Measurements from ENCODE around the gene MLC1.

The MLC1 gene

GRCh38 chr22:50058061-50058905 is 26.9 kb downstream of the MLC1 start, which contains the start of gene TTLL8:
Gene TTLL8 (minus strand): TSS chr22:50058298.
- no peak for DNase-seq (ENCODE audit: low read depth in 2 of 2)

GRCh38 chr22:50057278-50058060 is 27.8 kb downstream of the MLC1 start:
- DNase-seq (ENCODE audit: low read depth in 2 of 2): no peak

GRCh38 chr22:50056214-50056972 is 28.8 kb downstream of the MLC1 start:
- DNase-seq (ENCODE audit: low read depth in 2 of 2): no peak

DNA sequence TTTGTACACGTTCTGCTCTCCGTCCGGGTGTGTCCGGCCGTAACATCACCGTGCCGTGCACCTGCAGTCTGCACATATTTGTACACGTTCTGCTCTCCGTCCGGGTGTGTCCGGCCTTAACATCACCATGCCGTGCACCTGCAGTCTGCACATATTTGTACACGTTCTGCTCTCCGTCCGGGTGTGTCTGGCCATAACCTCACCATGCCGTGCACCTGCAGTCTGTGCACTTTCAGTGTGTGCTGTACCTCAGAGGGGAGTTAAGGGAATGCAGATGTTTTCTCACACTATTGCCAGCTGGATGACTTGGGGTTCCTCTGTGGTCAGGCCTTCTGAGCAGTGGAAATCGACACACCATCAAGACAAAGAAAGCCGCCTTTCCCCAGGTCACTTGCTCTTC is 31.4 kb downstream of the MLC1 start:
- no peak for DNase-seq (ENCODE audit: low read depth in 2 of 2)

DNA sequence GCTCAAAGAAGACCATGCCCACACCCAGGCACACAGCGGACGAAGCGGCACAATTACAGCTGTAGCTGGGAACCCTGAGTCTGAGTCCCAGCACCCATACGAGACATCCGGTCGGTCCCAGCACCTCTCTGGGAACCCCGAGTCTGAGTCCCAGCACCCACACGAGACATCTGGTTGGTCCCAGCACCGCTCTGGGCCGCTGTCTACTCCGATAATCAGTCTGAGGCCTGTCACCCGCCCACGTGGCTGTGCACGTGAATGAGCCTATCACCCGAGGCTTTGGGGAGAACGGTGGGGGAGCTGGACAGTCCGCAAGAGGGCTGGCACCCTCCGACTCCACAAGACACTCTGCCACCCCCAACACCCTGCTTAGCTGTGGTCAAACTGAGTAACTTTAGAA is 33.3 kb downstream of the MLC1 start:
- no peak for DNase-seq (ENCODE audit: low read depth in 2 of 2)

GRCh38 chr22:50049299-50050195 is 35.7 kb downstream of the MLC1 start:
- DNase-seq (ENCODE audit: low read depth in 2 of 2): no peak

DNA sequence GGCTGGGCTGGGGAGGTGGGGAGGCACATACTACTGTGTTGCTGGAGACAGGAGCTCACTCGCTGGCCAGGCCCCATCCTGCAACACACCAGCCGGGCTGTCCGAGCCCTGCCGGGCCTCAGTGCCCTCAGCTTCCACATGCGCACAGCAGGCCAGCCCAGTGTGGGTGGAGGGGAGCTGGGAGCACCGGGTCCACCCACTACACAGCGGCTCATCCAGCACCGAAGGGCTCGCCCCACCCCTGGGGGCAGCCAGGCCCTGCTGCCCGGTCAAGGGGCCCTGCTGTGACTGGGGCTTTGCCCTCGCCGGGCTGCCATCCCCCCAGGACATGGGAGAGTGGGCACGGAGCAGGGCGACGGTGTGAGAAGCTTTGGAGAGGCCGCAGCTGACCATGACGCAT is 36.4 kb downstream of the MLC1 start:
- no peak for DNase-seq (ENCODE audit: low read depth in 2 of 2)

GRCh38 chr22:50048061-50048765 is 37.0 kb downstream of the MLC1 start:
- no peak for DNase-seq (ENCODE audit: low read depth in 2 of 2)

DNA sequence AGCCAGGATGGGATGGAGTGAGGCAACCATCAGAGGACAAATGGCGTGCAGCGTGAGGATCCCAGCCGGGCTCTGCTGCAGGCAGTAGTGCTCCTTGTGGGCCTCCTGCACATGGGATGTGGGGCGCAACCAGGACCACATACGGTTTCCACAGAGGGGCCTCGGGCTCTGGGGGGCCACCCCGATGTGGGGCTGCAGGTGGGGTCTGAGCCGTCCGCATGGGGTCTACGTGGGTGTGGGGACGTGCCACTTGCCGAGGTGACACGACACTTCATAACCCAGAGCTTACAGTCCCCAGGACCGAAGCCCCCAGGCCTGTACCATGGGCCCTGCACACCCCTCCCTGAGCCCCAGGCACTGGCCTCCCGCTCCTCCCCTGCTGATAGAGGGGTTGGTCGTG is 37.9 kb downstream of the MLC1 start:
- DNase-seq (ENCODE audit: low read depth in 2 of 2): no peak

DNA sequence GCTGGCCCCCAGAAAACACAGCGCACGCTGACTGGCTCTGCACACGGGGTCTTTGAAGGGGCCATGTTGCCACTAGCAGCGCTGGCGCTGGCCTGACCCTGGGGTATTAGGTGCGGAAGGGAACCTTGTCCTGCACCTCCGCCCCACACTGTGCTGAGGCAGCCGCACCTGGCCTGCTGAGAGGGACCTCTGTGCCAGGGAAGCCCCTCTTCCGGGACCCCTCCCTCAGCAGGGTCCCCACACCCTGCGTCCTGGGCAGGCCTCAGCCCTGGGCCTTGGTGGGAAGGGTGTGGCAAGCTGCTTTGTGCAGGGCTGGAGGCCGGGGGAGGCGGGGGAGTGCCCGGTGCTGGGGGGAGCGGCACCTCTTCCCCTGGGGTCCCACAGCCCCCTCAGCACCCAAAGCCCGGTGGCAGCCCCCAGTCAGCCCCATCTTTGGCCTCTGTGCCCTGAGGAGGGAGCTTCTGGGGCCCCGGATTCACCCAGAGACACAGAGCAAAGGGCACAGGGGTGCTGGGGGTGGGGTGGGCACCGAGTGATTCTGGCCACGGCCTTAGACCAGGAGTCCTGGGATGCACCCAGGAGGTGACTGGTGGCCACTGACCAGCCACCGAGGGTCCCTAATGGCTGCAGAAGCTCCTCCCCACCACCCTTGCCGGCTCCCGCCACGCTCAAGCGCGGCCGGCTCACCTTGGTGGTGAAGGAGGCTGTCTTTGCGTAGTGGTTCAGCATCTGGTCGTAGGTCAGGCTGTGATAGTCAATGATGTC is 38.6 kb downstream of the MLC1 start:
- DNase-seq (ENCODE audit: low read depth in 2 of 2): no peak

GRCh38 chr22:50046019-50046415 is 39.2 kb downstream of the MLC1 start:
- no peak for DNase-seq (ENCODE audit: low read depth in 2 of 2)

DNA sequence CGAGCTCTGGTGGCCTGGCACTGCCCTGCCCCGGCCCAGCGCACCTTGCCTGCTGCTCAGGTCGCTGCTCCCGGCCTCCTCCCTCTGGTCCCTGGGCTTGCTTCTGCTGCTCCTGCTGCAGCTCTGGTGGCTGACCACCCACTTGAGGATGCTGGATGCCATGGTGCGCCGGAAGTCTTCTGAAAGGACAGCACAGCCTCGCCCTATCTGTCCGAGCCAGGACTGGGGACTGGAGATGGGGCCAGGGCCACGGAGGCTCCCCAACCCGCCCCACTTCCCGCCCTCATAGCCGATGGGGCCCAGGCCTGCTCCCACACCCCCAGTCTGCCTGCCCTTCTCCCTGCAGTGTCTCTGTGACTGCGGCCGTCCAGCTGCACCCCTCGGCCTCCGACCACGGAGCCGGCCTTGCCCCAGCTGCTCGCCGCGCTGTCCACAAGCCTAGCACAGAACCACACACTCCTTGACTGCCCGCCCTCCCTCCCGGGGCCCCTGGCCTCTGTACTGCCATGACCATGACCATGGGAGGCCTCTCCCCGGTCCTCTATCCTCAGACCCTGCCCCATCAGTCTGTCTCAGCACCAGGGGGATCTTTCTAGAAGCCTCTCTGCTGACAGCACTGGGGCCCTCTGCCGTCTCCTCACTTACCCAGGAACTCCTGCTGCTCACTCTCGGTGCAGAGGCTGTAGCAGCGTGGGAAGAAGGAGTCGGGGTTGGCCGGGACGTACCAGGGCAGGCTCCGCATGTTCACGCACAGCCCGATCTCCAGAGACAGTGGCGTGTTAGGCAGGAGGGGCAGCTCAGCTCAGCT is 39.8 kb downstream of the MLC1 start:
- DNase-seq (ENCODE audit: low read depth in 2 of 2): no peak

DNA sequence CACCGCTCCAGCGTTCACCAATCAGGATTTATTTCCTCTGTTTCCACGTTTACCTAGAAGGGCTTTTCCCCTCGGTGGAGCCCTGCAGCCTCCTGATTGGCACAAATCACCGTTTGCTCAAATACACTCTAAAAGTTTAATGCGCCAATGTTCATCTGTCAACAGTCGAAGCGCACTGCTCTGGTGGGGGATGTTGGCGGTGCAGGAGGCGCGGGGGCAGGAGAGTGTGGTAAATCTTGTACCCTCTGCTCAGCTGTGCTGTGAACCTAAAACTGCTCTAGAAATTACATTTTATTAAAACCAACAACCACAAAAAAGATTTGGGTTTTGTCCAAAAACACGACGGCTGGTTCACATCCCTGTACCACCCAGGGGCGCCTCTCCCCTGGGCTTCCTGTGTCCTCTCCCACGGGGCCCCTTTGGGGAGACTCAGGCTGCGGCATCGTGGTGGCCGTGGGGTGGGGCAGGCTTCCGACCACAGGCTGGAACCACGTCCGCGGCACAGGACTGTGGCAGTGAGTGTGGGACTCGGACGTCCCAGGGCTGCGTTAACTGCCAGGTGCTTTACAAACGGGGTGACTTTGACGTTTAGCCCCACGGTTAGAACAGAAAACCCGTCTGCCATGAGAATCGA is 40.6 kb downstream of the MLC1 start:
- DNase-seq (ENCODE audit: low read depth in 2 of 2): no peak

- DNase-seq (ENCODE audit: low read depth in 2 of 2): no peak
Measured at GRCh38 chr22:50041361-50042065, 43.7 kb downstream of the MLC1 start.

DNA sequence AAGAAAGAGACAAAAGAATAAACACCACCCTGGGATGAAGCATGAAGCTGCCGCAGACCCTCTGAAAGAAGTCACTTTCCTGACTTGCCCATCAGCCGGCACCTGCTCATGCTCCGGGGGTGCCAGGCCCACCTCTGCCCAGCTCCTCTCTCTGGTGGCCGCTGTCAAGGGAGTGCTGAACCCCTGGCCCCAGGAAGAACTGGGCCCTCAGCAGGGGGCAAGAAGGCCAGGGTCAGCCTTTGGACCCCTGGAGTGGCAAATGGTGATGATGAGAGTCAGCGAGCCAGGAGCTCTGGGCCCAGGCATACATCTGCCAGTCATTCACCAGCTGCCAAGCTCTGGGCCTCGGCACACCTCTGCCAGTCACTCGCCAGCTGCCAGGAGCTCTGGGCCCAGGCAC is 44.5 kb downstream of the MLC1 start:
- no peak for DNase-seq (ENCODE audit: low read depth in 2 of 2)

- DNase-seq (ENCODE audit: low read depth in 2 of 2): no peak
Measured at GRCh38 chr22:50039669-50040443, 45.4 kb downstream of the MLC1 start.
